GM12864 (cell line): ENCODE data around the gene CMTR2.

ENCODE experiments used
- DNase-seq: peaks from one replicate; pipeline ENCODE4 v3.0.0-alpha.2; 2011; ENCODE audit warnings: low read depth
- H3K4me3 ChIP-seq: 2 replicates; pipeline ENCODE4 v1.5.1; 2011; ENCODE audit warnings: mild to moderate bottlenecking, low read depth, low read length, control low read depth
- CTCF ChIP-seq: IDR thresholded peaks from 2 replicates; pipeline ENCODE4 v1.5.1; 2011; ENCODE audit warnings: low read depth, mild to moderate bottlenecking, moderate library complexity, low read length, control low read depth, inconsistent platforms; ENCODE audit errors: missing control alignments

CMTR2 gene

GRCh38 chr16:71288890-71289731 is at the start of gene CMTR2:
TSS of gene CMTR2 (minus strand) at chr16:71289402. CDS start at chr16:71285920, 3,482 bp downstream.
- H3K4me3 ChIP-seq, result peak within 1 kb of the TSS; percentile 71
- no peak for TF ChIP-seq CTCF
- peak; percentile 95 for DNase-seq

- no peak overlapping the region for H3K4me3 ChIP-seq
- no peak for TF ChIP-seq CTCF
- DNase-seq, result no peak
Observed at GRCh38 chr16:71338632-71339031, 49.4 kb upstream of the CMTR2 start.

DNA sequence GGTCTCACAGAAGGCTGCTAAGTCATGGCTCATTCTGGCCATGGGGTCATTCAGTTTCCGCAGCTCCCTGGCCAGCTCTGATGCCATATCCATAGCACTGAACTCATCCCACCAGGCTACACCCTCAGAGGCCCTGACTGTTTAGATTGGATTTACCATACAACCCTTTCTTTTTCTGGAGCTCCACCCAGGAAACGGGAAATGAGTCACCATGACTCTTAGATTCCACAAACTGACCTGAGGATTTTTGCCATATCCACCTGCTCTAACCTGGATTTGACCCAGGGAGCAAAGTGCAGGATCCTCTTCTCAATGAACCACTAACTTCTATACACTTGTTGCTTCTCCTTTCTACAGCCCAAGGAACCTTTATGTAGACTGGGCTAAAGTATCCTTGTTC is 49.0 kb upstream of the CMTR2 start:
- DNase-seq, result no peak
- no peak for TF ChIP-seq CTCF
- H3K4me3 ChIP-seq, result no peak overlapping the region

DNA sequence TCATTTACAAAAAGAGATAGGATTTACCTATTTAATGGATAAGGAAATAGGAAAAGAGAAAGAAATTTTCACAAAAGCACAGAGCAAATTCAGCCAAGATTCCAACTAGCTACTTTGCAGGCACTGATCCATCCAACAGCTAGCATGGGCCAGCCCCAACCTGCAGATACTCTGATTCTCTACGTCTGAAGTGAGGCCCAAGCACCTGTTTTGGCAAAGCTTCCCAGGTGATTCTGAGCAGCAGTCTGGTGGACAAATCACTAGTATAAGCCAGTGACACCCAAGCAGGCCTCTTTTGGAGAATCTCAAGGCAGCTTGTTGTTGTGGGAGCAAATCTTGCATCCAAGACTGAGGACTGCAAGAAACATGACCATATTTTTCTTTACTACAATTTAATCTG is 48.4 kb upstream of the CMTR2 start:
- H3K4me3 ChIP-seq, result no peak overlapping the region
- no peak for DNase-seq
- TF ChIP-seq CTCF, result no peak

- no peak for DNase-seq
- H3K4me3 ChIP-seq, result no peak overlapping the region
- no peak for TF ChIP-seq CTCF
Observed at GRCh38 chr16:71328151-71328550, 38.9 kb upstream of the CMTR2 start.

DNA sequence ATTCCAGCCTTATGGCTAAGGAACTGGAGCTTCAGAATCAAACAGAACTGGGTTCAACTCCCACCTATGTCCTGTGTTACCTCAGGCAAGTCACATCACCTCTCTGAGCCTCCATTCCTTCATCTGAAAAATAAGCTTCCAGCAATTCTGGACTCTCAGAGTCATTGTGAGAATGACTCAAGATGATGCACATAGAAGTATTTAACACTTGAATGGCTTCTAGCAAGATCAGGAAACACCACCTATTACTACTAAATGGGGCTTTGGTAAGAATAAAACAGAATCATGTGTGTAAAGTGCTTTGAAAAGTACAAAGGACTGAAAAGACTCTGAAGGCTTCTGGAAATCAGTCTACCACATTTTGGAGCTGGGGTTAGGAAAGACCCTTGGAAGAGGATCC is 38.5 kb upstream of the CMTR2 start:
- no peak for DNase-seq
- no peak for TF ChIP-seq CTCF
- H3K4me3 ChIP-seq, result no peak overlapping the region

- TF ChIP-seq CTCF, result no peak
- DNase-seq, result no peak
- H3K4me3 ChIP-seq, result no peak overlapping the region
Observed at GRCh38 chr16:71319999-71320398, 30.8 kb upstream of the CMTR2 start.
